ENCODE results near the gene CAPRIN1.

DNA sequence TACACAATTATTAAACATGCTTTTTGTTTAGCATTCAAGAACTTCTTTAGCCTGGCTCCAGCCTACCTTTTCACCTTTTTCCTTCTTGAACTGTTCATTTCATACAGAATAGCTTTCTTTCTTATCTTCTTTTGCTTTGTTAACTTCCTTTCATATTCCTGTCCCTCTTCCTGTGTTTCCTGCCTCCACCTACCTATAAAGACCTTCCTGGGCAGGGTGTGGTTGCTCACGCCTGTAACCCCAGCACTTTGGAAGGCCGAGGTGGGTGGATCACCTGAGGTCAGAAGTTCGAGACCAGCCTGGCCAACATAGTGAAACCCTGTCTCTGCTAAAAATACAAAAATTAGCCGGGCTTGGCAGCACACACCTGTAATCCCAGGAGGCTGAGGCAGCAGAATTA, 22.9 kb downstream of the CAPRIN1 start:
- no peak for TF ChIP-seq POLR2AphosphoS5 (IDR thresholded peaks at IDR 0.05; ENCODE audit: low read depth, low read length)
- no peak for TF ChIP-seq SIN3A (IDR thresholded peaks at IDR 0.05; ENCODE audit: borderline replicate concordance, insufficient read depth, low read length)
- no peak for TF ChIP-seq TAF1 (IDR thresholded peaks at IDR 0.05; ENCODE audit: borderline replicate concordance, insufficient read depth, low read length)
- TF ChIP-seq, protein P1, sequence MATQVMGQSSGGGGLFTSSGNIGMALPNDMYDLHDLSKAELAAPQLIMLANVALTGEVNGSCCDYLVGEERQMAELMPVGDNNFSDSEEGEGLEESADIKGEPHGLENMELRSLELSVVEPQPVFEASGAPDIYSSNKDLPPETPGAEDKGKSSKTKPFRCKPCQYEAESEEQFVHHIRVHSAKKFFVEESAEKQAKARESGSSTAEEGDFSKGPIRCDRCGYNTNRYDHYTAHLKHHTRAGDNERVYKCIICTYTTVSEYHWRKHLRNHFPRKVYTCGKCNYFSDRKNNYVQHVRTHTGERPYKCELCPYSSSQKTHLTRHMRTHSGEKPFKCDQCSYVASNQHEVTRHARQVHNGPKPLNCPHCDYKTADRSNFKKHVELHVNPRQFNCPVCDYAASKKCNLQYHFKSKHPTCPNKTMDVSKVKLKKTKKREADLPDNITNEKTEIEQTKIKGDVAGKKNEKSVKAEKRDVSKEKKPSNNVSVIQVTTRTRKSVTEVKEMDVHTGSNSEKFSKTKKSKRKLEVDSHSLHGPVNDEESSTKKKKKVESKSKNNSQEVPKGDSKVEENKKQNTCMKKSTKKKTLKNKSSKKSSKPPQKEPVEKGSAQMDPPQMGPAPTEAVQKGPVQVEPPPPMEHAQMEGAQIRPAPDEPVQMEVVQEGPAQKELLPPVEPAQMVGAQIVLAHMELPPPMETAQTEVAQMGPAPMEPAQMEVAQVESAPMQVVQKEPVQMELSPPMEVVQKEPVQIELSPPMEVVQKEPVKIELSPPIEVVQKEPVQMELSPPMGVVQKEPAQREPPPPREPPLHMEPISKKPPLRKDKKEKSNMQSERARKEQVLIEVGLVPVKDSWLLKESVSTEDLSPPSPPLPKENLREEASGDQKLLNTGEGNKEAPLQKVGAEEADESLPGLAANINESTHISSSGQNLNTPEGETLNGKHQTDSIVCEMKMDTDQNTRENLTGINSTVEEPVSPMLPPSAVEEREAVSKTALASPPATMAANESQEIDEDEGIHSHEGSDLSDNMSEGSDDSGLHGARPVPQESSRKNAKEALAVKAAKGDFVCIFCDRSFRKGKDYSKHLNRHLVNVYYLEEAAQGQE (IDR thresholded peaks at IDR 0.05; ENCODE audit: insufficient read depth in 1 of 2, low read depth in 2 of 2, low read length in 2 of 2), result no peak
- TF ChIP-seq FOXP2 (optimal IDR thresholded peaks at IDR 0.05; ENCODE audit: borderline replicate concordance, extremely low read depth, extremely low read length, insufficient read depth), result no peak

Data from PFSK-1 (cell line).